HEK293T (cell line): ENCODE data around the gene CD38.

Experiments used
- CTCF ChIA-PET: fragments of 350-600 bp; formaldehyde crosslinking; extraction: SDS; loops from one replicate; lab custom pipeline; 2021; ENCODE audit warnings: antibody characterized with exemption, inconsistent platforms; lab: Yijun Ruan, JAX
- POLR2A ChIA-PET: fragments of 350-600 bp; formaldehyde crosslinking; extraction: SDS; loops from one replicate; lab custom pipeline; 2020; ENCODE audit warnings: antibody characterized with exemption, inconsistent platforms; lab: Yijun Ruan, JAX
- DNase-seq: peaks from one replicate; pipeline ENCODE4 v3.0.0; 2012; ENCODE audit warnings: mixed read lengths; ENCODE audit errors: extremely low spot score
- ARNT ChIP-seq: fragments of 450-650 bp; IDR thresholded peaks from 2 replicates; pipeline ENCODE4 v1.6.1; 2017; ENCODE audit warnings: mild to moderate bottlenecking
- BHLHE40 ChIP-seq: fragments of 450-650 bp; IDR thresholded peaks from 2 replicates; pipeline ENCODE4 v1.6.1; 2016; ENCODE audit warnings: mild to moderate bottlenecking, moderate library complexity, borderline replicate concordance
- CTBP1 ChIP-seq: fragments of 450-650 bp; IDR thresholded peaks from 2 replicates; pipeline ENCODE4 v1.6.1; 2016; ENCODE audit warnings: borderline replicate concordance
- ELF4 ChIP-seq: fragments of 450-650 bp; IDR thresholded peaks from 2 replicates; pipeline ENCODE4 v1.6.1; 2017; ENCODE audit warnings: antibody characterized with exemption
- FOXA1 ChIP-seq: fragments of 450-650 bp; IDR thresholded peaks from 2 replicates; pipeline ENCODE4 v1.6.1; 2016; ENCODE audit warnings: mild to moderate bottlenecking
- FOXK2 ChIP-seq: fragments of 450-650 bp; IDR thresholded peaks from 2 replicates; pipeline ENCODE4 v1.6.1; 2016; ENCODE audit warnings: mild to moderate bottlenecking
- FOXM1 ChIP-seq: fragments of 450-650 bp; IDR thresholded peaks from 2 replicates; pipeline ENCODE4 v1.6.1; 2017; ENCODE audit warnings: mild to moderate bottlenecking, borderline replicate concordance
- HDGF ChIP-seq: fragments of 450-650 bp; IDR thresholded peaks from 2 replicates; pipeline ENCODE4 v1.6.1; 2017; ENCODE audit warnings: antibody characterized with exemption, borderline replicate concordance
- L3MBTL2 ChIP-seq: fragments of 450-650 bp; conservative IDR thresholded peaks from 2 replicates; pipeline ENCODE4 v1.6.1; 2016; ENCODE audit warnings: mild to moderate bottlenecking
- LEF1 ChIP-seq: fragments of 450-650 bp; IDR thresholded peaks from 2 replicates; pipeline ENCODE4 v1.6.1; 2017; ENCODE audit warnings: mild to moderate bottlenecking, borderline replicate concordance
- NFRKB ChIP-seq: fragments of 450-650 bp; IDR thresholded peaks from 2 replicates; pipeline ENCODE4 v1.6.1; 2016; ENCODE audit warnings: mild to moderate bottlenecking, moderate library complexity
- SP1 ChIP-seq: fragments of 450-650 bp; IDR thresholded peaks from 2 replicates; pipeline ENCODE4 v1.6.1; 2017
- SUZ12 ChIP-seq: fragments of 450-650 bp; IDR thresholded peaks from 2 replicates; pipeline ENCODE4 v1.6.1; 2016; ENCODE audit warnings: mild to moderate bottlenecking
- TARDBP ChIP-seq: fragments of 450-650 bp; IDR thresholded peaks from 2 replicates; pipeline ENCODE4 v1.6.1; 2016
- ZNF384 ChIP-seq: fragments of 450-650 bp; IDR thresholded peaks from 2 replicates; pipeline ENCODE4 v1.6.1; 2016
- TF ChIP-seq, protein P1 (sequence below): fragments of 450-650 bp; IDR thresholded peaks from 2 replicates; pipeline ENCODE4 v1.6.1; 2016

Gene CD38

DNA sequence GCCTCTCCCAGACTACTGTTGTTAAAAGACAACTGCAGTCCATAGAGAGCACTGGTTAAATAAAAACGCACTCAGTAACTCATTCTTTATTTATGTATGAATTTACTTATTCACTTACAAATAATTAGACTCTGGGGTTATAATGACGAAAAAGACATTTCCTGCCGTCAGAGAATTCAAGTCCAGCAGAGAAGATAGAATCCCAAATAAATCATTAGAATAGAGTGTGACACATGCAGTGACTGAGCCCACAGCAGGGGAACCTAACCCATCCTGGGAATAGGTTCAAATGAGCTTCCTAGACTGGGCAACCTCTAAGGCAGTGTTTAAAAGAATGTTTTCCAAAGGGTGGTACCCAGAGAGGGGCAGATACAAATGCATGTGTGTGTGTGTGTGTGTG lies 106.5 kb downstream of the CD38 start:
- ChIA-PET POLR2A (no interaction called here), CTCF (no interaction called here)
- no peak for DNase-seq
- TF ChIP-seq ZNF384 (no peak), LEF1 (no peak), ARNT (no peak), L3MBTL2 (no peak), FOXK2 (no peak), FOXM1 (no peak), CTBP1 (no peak), BHLHE40 (no peak), TARDBP (no peak), FOXA1 (no peak), NFRKB (no peak), SP1 (no peak)

DNA sequence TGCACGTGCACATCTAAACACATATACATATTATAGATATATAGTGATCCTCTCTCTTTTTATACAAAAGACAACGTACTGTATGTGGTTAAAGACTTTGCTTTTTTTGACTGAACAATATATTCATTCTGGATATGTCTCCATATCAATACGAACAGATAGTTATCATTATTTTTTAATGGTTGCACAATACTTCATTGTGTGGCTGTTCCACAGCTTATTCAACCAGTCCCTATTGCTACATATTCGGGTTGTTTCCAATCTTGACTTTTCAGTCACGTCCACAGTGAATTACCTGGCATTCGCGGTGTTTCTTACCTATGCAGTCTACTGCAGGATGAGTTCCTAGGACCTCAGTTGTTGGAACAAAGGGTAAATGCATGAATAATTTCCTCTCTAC lies 107.3 kb downstream of the CD38 start:
- ChIA-PET CTCF (no interaction called here), POLR2A (no interaction called here)
- no peak for DNase-seq
- TF ChIP-seq, protein P1, sequence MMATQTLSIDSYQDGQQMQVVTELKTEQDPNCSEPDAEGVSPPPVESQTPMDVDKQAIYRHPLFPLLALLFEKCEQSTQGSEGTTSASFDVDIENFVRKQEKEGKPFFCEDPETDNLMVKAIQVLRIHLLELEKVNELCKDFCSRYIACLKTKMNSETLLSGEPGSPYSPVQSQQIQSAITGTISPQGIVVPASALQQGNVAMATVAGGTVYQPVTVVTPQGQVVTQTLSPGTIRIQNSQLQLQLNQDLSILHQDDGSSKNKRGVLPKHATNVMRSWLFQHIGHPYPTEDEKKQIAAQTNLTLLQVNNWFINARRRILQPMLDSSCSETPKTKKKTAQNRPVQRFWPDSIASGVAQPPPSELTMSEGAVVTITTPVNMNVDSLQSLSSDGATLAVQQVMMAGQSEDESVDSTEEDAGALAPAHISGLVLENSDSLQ = no peak
- TF ChIP-seq CTBP1 = no peak
- TF ChIP-seq FOXK2 = no peak
- TF ChIP-seq FOXA1 = no peak
- TF ChIP-seq HDGF = no peak
- TF ChIP-seq ARNT = no peak
- TF ChIP-seq FOXM1 = no peak
- no peak for TF ChIP-seq LEF1
- TF ChIP-seq SUZ12 = no peak
- TF ChIP-seq ELF4 = no peak
- TF ChIP-seq L3MBTL2 = no peak

DNA sequence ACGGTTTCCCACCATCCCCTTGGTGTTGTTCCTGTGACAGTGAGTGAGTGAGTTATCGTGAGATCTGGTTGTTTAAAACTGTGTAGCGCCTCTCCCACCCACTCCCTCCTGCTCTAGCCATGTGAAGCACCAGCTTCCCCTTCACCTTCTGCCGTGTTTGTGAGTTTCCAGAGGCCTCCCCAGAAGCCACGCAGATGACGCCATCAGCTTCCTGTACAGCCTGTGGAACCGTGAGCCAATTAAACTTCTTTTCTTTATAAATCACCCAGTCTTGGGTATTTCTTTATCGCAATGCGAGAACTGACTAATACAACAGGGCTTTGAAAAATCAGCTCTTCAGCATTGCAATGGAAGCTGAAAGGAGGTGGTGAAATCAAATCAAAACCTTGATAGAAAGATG lies 110.4 kb downstream of the CD38 start:
- DNase-seq = no peak
- ChIA-PET POLR2A (no interaction called here), CTCF (interaction anchor here (0.5 kb wide), 1 partner anchor 119 kb away, joined by 5 read pairs; no protein-coding TSS in a partner anchor)
- no peak for TF ChIP-seq HDGF

DNA sequence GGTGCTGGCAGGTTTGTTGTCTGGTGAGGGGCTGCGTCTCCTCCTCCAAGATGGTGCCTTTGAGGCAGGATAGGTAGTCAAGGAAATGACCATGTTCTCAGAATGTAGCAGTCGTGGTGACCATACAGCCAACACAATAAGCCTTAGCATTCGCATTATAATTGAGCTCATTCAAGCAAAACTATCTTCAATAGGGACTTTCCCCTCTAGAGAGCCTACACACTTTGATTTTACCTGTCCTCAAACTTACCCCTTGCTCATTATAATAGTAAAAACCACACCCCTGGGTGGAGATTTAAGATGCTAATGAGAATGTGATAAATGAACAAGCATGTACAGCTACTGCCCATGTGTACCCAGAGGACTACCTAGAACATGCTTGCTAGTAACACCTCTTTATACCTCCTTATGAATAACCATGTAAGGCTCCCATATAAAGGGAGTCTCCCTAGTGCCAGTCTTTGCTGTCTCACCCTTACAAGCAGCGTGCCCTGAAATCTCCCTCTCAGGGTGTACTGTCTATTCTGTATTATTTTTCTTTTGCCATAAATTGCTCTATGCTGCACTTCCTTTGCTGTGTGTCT lies 112.2 kb downstream of the CD38 start:
- POLR2A ChIA-PET = no interaction called here
- CTCF ChIA-PET = interaction anchor here (1.2 kb wide), 1 partner anchor 8 kb away, joined by 5 read pairs; no protein-coding TSS in a partner anchor
- DNase-seq = no peak
- TF ChIP-seq ARNT (no peak), BHLHE40 (no peak), HDGF (no peak), TARDBP (no peak), FOXA1 (no peak), ELF4 (no peak)
- TF ChIP-seq, protein P1 = no peak

DNA sequence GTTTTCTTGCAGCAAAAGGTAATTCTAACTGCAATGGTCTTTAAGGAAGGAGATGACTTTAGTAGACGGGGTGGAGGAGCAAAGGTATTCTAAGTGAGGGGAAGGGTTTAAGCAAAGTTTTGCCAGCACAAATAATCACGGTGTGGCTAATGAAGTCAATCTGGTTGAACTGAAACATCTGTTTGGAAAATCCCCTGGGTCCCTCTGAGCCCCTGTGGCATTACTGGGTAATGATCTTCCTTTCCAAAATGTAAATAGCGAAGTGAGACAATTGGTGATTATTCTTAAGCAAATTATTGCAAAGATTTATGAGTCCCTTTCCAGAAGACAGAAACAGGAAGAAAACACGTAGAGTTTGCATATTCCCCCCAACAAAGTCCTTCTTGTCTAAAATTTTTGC lies 113.2 kb downstream of the CD38 start:
- CTCF ChIA-PET = interaction anchor here (1.2 kb wide), 1 partner anchor 9 kb away, joined by 5 read pairs; no protein-coding TSS in a partner anchor
- TF ChIP-seq FOXM1 = no peak
- TF ChIP-seq HDGF = no peak
- TF ChIP-seq SP1 = no peak
- no peak for TF ChIP-seq ELF4
- no peak for TF ChIP-seq SUZ12
- no peak for TF ChIP-seq LEF1
- no peak for TF ChIP-seq CTBP1
- POLR2A ChIA-PET = no interaction called here

DNA sequence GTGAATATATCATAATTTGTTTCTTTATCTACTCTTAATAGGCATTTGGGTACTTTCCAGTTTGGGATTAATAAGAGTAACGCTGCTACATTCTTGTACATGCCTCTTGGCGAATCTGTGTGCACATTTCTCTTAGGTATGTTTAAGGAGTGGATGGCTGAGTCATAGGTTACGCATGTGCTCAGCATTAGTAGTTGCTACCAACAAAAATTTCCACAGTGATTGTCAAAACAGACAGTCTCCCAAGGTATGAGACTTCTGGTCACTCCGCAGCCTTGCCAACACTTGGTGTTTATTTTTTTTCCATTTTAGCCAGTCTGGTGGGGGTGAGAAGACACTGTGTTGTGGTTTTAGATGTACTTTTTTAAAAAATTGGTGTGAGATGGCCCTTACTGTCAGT lies 115.8 kb downstream of the CD38 start:
- POLR2A ChIA-PET = no interaction called here
- no peak for DNase-seq
- no peak for TF ChIP-seq TARDBP
- no peak for TF ChIP-seq LEF1
- CTCF ChIA-PET = no interaction called here

More for the DNA sequence above, 113.2 kb downstream of the CD38 start:
- no peak for DNase-seq

DNA sequence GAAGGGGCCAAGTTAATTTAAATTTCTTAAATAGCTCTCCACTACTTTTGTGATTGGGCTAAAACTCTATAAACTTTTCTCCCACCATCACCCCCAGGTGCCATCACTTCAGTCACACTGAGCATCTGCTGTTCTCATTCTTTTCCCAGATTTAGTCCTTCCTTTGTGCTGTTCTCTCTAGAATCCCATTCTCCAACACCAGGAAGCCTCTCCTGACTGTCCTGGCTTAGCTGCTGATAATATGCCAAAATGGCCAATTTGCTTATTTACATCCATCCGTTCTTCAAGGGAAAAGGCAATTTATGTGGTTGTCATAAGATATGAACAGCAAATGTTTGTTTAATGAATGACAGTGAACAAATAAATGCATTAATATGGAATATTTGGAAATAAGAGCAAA lies 116.3 kb downstream of the CD38 start:
- CTCF ChIA-PET = interaction anchor here (1.4 kb wide), 1 partner anchor 12 kb away, joined by 3 read pairs; no protein-coding TSS in a partner anchor
- POLR2A ChIA-PET = no interaction called here
- no peak for DNase-seq
- TF ChIP-seq HDGF = no peak
